Measurements from ENCODE around the gene CNTNAP5.

The CNTNAP5 gene

GRCh38 chr2:124666976-124667375 lies 641.9 kb downstream of the CNTNAP5 start:
- no peak overlapping the region for H3K4me3 ChIP-seq (ENCODE audit: low read depth, low read length)
- DNase-seq (ENCODE audit: low read depth) = no peak
- no peak for TF ChIP-seq CTCF (IDR thresholded peaks at IDR 0.05; ENCODE audit: low read depth, low read length)
- TF ChIP-seq MAX (IDR thresholded peaks at IDR 0.05; ENCODE audit: low read depth, low read length) = no peak
- no peak for TF ChIP-seq POLR2A (IDR thresholded peaks at IDR 0.05; ENCODE audit: extremely low read depth, insufficient read length)

- DNase-seq (ENCODE audit: low read depth) = no peak
- no peak for TF ChIP-seq CTCF (IDR thresholded peaks at IDR 0.05; ENCODE audit: low read depth, low read length)
- no peak for TF ChIP-seq MYC (IDR thresholded peaks at IDR 0.05; ENCODE audit: low read depth, low read length)
- TF ChIP-seq MAX (IDR thresholded peaks at IDR 0.05; ENCODE audit: low read depth, low read length) = no peak
- TF ChIP-seq POLR2A (IDR thresholded peaks at IDR 0.05; ENCODE audit: extremely low read depth, insufficient read length) = no peak
- H3K4me3 ChIP-seq (ENCODE audit: low read depth, low read length) = no peak overlapping the region
These were observed 643.1 kb downstream of the CNTNAP5 start for GRCh38 chr2:124668161-124668560.

- H3K4me3 ChIP-seq (ENCODE audit: low read depth, low read length) = no peak overlapping the region
- no peak for DNase-seq (ENCODE audit: low read depth)
- TF ChIP-seq POLR2A (IDR thresholded peaks at IDR 0.05; ENCODE audit: extremely low read depth, insufficient read length) (no peak), MYC (IDR thresholded peaks at IDR 0.05; ENCODE audit: low read depth, low read length) (no peak)
These were observed 645.1 kb downstream of the CNTNAP5 start for GRCh38 chr2:124670187-124670586.

- no peak overlapping the region for H3K4me3 ChIP-seq (ENCODE audit: low read depth, low read length)
- no peak for DNase-seq (ENCODE audit: low read depth)
- no peak for TF ChIP-seq POLR2A (IDR thresholded peaks at IDR 0.05; ENCODE audit: extremely low read depth, insufficient read length)
These were observed 653.0 kb downstream of the CNTNAP5 start for GRCh38 chr2:124678043-124678442.

- H3K4me3 ChIP-seq (ENCODE audit: low read depth, low read length) = no peak overlapping the region
- TF ChIP-seq POLR2A (IDR thresholded peaks at IDR 0.05; ENCODE audit: extremely low read depth, insufficient read length) (no peak), CTCF (IDR thresholded peaks at IDR 0.05; ENCODE audit: low read depth, low read length) (no peak), MAX (IDR thresholded peaks at IDR 0.05; ENCODE audit: low read depth, low read length) (no peak), MYC (IDR thresholded peaks at IDR 0.05; ENCODE audit: low read depth, low read length) (no peak)
- DNase-seq (ENCODE audit: low read depth) = no peak
These were observed 658.7 kb downstream of the CNTNAP5 start for GRCh38 chr2:124683536-124684428.

- TF ChIP-seq MYC (IDR thresholded peaks at IDR 0.05; ENCODE audit: low read depth, low read length) = no peak
- no peak for TF ChIP-seq MAX (IDR thresholded peaks at IDR 0.05; ENCODE audit: low read depth, low read length)
- no peak for TF ChIP-seq CTCF (IDR thresholded peaks at IDR 0.05; ENCODE audit: low read depth, low read length)
- no peak for DNase-seq (ENCODE audit: low read depth)
These were observed 664.3 kb downstream of the CNTNAP5 start for GRCh38 chr2:124689348-124689747.

GRCh38 chr2:124692216-124692615 lies 667.1 kb downstream of the CNTNAP5 start:
- no peak overlapping the region for H3K4me3 ChIP-seq (ENCODE audit: low read depth, low read length)
- no peak for DNase-seq (ENCODE audit: low read depth)
- TF ChIP-seq MAX (IDR thresholded peaks at IDR 0.05; ENCODE audit: low read depth, low read length) = no peak
- TF ChIP-seq POLR2A (IDR thresholded peaks at IDR 0.05; ENCODE audit: extremely low read depth, insufficient read length) = no peak
- no peak for TF ChIP-seq CTCF (IDR thresholded peaks at IDR 0.05; ENCODE audit: low read depth, low read length)
- no peak for TF ChIP-seq MYC (IDR thresholded peaks at IDR 0.05; ENCODE audit: low read depth, low read length)

More at GRCh38 chr2:124689348-124689747, 664.3 kb downstream of the CNTNAP5 start:
- H3K4me3 ChIP-seq (ENCODE audit: low read depth, low read length) = no peak overlapping the region
